A549 (cell line): ENCODE measurements around the gene ITGA7. TPM values are rescaled to one million over a fixed set of nuclear protein-coding genes. Genes with fewer than 3 reads are reported as not detected.

Experiments used
- ATOH8 ChIP-seq: fragments of 250-450 bp; sonication (Bioruptor Pico); IDR thresholded peaks from 2 replicates; pipeline ENCODE4 v1.5.0; 2020; ENCODE audit warnings: low read depth, mild to moderate bottlenecking, moderate library complexity
- BCL3 ChIP-seq: fragments of >200 bp; sonication (Bioruptor Twin); formaldehyde crosslinking; IDR thresholded peaks from 3 replicates; pipeline ENCODE4 v1.6.1; 2016
- CBX8 ChIP-seq: fragments of 200-600 bp; sonication (generic); IDR thresholded peaks from 2 replicates; pipeline ENCODE4 v1.6.1; 2016
- CHD2 ChIP-seq: fragments of 150-350 bp; IDR thresholded peaks from 2 replicates; pipeline ENCODE4 v1.6.1; 2014; ENCODE audit warnings: low read length; ENCODE audit not compliant: partially characterized antibody
- CHD4 ChIP-seq: fragments of 200-600 bp; sonication (generic); IDR thresholded peaks from 2 replicates; pipeline ENCODE4 v1.6.1; 2016; ENCODE audit warnings: antibody characterized with exemption, mild to moderate bottlenecking, borderline replicate concordance
- CTCF ChIP-seq: fragments of >200 bp; sonication (Bioruptor Twin); formaldehyde crosslinking; IDR thresholded peaks from 3 replicates; pipeline ENCODE4 v1.5.1; 2016
- ELK1 ChIP-seq: fragments of 150-350 bp; IDR thresholded peaks from 2 replicates; pipeline ENCODE4 v1.6.1; 2014; ENCODE audit warnings: low read depth, mild to moderate bottlenecking, low read length
- EP300 ChIP-seq, 2 experiments: fragments of >200 bp; sonication (Bioruptor Twin); formaldehyde crosslinking; IDR thresholded peaks; 2 replicates in 1 of 2; 3 replicates in 1 of 2; pipeline ENCODE4 v1.6.1; 2016 to 2017
- ESRRA ChIP-seq: fragments of 150-350 bp; IDR thresholded peaks from 2 replicates; pipeline ENCODE4 v1.6.1; 2014; ENCODE audit warnings: mild to moderate bottlenecking, low read length, borderline replicate concordance
- FOXS1 ChIP-seq: fragments of 250-450 bp; sonication (Bioruptor Pico); IDR thresholded peaks from 2 replicates; pipeline ENCODE4 v1.5.0; 2020; ENCODE audit warnings: mild to moderate bottlenecking, moderate library complexity
- GATA3 ChIP-seq: IDR thresholded peaks from 2 replicates; pipeline ENCODE4 v1.6.1; 2012; ENCODE audit warnings: borderline replicate concordance
- HOXA7 ChIP-seq: fragments of 250-450 bp; sonication (Bioruptor Pico); IDR thresholded peaks from 2 replicates; pipeline ENCODE4 v1.5.0; 2020; ENCODE audit warnings: mild to moderate bottlenecking, moderate library complexity
- JUNB ChIP-seq: fragments of >200 bp; sonication (Bioruptor Twin); formaldehyde crosslinking; IDR thresholded peaks from 2 replicates; pipeline ENCODE4 v1.6.1; 2016
- KDM5A ChIP-seq: fragments of 200-600 bp; sonication (generic); IDR thresholded peaks from 2 replicates; pipeline ENCODE4 v1.6.1; 2016; ENCODE audit warnings: antibody characterized with exemption, mild to moderate bottlenecking
- MAX ChIP-seq: IDR thresholded peaks from 2 replicates; pipeline ENCODE4 v1.6.1; 2012
- NPAS2 ChIP-seq: fragments of 250-450 bp; sonication (Bioruptor Pico); IDR thresholded peaks from 2 replicates; pipeline ENCODE4 v1.8.0; 2022; ENCODE audit warnings: mild to moderate bottlenecking, moderate library complexity, borderline replicate concordance
- POLR2AphosphoS2 ChIP-seq: conservative IDR thresholded peaks from 2 replicates; pipeline ENCODE4 v1.6.1; 2012; ENCODE audit warnings: low read length, improper control_type of control experiment, inconsistent platforms
- RAD21 ChIP-seq, 2 experiments: fragments of >200 bp in 1 of 2; sonication (Bioruptor Twin) in 1 of 2; formaldehyde crosslinking in 1 of 2; IDR thresholded peaks in 1 of 2; conservative IDR thresholded peaks in 1 of 2; 2 replicates in 1 of 2; 3 replicates in 1 of 2; pipeline ENCODE4 v1.6.1; 2012 to 2018; ENCODE audit warnings: inconsistent platforms in 1 of 2
- RCOR1 ChIP-seq: fragments of 150-350 bp; IDR thresholded peaks from 2 replicates; pipeline ENCODE4 v1.6.1; 2014; ENCODE audit warnings: antibody characterized with exemption, low read length, low read depth
- RFX5 ChIP-seq: fragments of 450-650 bp; IDR thresholded peaks from 2 replicates; pipeline ENCODE4 v1.7.1; 2014; ENCODE audit warnings: antibody characterized with exemption, mild to moderate bottlenecking, moderate library complexity
- RNF2 ChIP-seq: fragments of 200-600 bp; sonication (generic); IDR thresholded peaks from 2 replicates; pipeline ENCODE4 v1.6.1; 2016; ENCODE audit warnings: low read depth, mild to moderate bottlenecking, antibody characterized with exemption, moderate library complexity, borderline replicate concordance
- SMC3 ChIP-seq: fragments of >200 bp; sonication (Bioruptor Twin); formaldehyde crosslinking; IDR thresholded peaks from 3 replicates; pipeline ENCODE4 v1.6.1; 2018; ENCODE audit warnings: inconsistent platforms
- SREBF2 ChIP-seq: fragments of 450-650 bp; IDR thresholded peaks from 2 replicates; pipeline ENCODE4 v1.6.1; 2014; ENCODE audit warnings: mild to moderate bottlenecking, moderate library complexity
- TFCP2L1 ChIP-seq: fragments of 250-450 bp; sonication (Bioruptor Pico); IDR thresholded peaks from 2 replicates; pipeline ENCODE4 v1.5.0; 2021; ENCODE audit warnings: mild to moderate bottlenecking
- TP53 ChIP-seq: fragments of 250-450 bp; sonication (Bioruptor Pico); IDR thresholded peaks from 2 replicates; pipeline ENCODE4 v1.5.0; 2021; ENCODE audit warnings: mild to moderate bottlenecking, moderate library complexity
- USF2 ChIP-seq: fragments of 450-650 bp; IDR thresholded peaks from 2 replicates; pipeline ENCODE4 v1.6.1; 2014; ENCODE audit warnings: antibody characterized with exemption
- ZC3H11A ChIP-seq: fragments of 450-650 bp; IDR thresholded peaks from 2 replicates; pipeline ENCODE4 v1.6.1; 2014; ENCODE audit warnings: antibody characterized with exemption, mild to moderate bottlenecking
- ZSCAN20 ChIP-seq: fragments of 250-450 bp; sonication (Bioruptor Pico); IDR thresholded peaks from 2 replicates; pipeline ENCODE4 v1.8.0; 2022; ENCODE audit warnings: mild to moderate bottlenecking, moderate library complexity
- polyA plus RNA-seq, 4 experiments: library from polyadenylated mRNA; depleted of rRNA in 3 of 4; stranded (reverse); fragments of >200 nt; fragmentation: RNase III in 1 of 4; extraction: RNeasy Plus Mini Kit Qiagen cat#74134 plus additional on column Dnase treatment in 1 of 4; gene quantifications; 2 replicates in 3 of 4; 3 replicates in 1 of 4; pipeline ENCODE4 v1.2.3, GENCODE V29; 2011 to 2017
- TF ChIP-seq, protein P1 (sequence below): IDR thresholded peaks from 2 replicates; pipeline ENCODE4 v1.6.1; 2012; ENCODE audit warnings: low read depth, borderline replicate concordance
- TF ChIP-seq, protein P2 (sequence below): fragments of 200-600 bp; sonication (generic); IDR thresholded peaks from 2 replicates; pipeline ENCODE4 v1.6.1; 2016; ENCODE audit warnings: antibody characterized with exemption, mild to moderate bottlenecking, moderate library complexity
- TF ChIP-seq, protein P3 (sequence below): fragments of >200 bp; sonication (Bioruptor Twin); formaldehyde crosslinking; IDR thresholded peaks from 2 replicates; pipeline ENCODE4 v1.6.1; 2016

ITGA7 gene
- polyA plus RNA-seq, 2 of the 4 experiments (the other 2 are of a cell fraction): 1.4 to 1.9 TPM

GRCh38 chr12:55728939-55729818, 21.5 kb upstream of the ITGA7 start, which contains the start of gene CD63 (continued):
- TF ChIP-seq BCL3: no peak; the same call in 2 of the 3 replicates
- no peak for TF ChIP-seq KDM5A
- no peak for TF ChIP-seq SREBF2
- 0 out of 2 replicates have a peak, but pooled peaks have one; percentile 56 for TF ChIP-seq TFCP2L1
- TF ChIP-seq, protein P1, sequence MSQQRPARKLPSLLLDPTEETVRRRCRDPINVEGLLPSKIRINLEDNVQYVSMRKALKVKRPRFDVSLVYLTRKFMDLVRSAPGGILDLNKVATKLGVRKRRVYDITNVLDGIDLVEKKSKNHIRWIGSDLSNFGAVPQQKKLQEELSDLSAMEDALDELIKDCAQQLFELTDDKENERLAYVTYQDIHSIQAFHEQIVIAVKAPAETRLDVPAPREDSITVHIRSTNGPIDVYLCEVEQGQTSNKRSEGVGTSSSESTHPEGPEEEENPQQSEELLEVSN: peak; percentile 61
- no peak for TF ChIP-seq TP53 (CRISPR knock-in tag)
- peak; percentile 71 for TF ChIP-seq GATA3
- TF ChIP-seq ATOH8 (CRISPR knock-in tag): no peak
- no peak for TF ChIP-seq POLR2AphosphoS2
- no peak for TF ChIP-seq RAD21 (conservative IDR thresholded peaks at IDR 0.05 in 1 of 2, IDR thresholded peaks at IDR 0.05 in 1 of 2)
- no peak for TF ChIP-seq RNF2
- no peak for TF ChIP-seq ESRRA
- TF ChIP-seq MAX: peak; percentile 96
- TF ChIP-seq JUNB: no peak
- TF ChIP-seq, protein P2, sequence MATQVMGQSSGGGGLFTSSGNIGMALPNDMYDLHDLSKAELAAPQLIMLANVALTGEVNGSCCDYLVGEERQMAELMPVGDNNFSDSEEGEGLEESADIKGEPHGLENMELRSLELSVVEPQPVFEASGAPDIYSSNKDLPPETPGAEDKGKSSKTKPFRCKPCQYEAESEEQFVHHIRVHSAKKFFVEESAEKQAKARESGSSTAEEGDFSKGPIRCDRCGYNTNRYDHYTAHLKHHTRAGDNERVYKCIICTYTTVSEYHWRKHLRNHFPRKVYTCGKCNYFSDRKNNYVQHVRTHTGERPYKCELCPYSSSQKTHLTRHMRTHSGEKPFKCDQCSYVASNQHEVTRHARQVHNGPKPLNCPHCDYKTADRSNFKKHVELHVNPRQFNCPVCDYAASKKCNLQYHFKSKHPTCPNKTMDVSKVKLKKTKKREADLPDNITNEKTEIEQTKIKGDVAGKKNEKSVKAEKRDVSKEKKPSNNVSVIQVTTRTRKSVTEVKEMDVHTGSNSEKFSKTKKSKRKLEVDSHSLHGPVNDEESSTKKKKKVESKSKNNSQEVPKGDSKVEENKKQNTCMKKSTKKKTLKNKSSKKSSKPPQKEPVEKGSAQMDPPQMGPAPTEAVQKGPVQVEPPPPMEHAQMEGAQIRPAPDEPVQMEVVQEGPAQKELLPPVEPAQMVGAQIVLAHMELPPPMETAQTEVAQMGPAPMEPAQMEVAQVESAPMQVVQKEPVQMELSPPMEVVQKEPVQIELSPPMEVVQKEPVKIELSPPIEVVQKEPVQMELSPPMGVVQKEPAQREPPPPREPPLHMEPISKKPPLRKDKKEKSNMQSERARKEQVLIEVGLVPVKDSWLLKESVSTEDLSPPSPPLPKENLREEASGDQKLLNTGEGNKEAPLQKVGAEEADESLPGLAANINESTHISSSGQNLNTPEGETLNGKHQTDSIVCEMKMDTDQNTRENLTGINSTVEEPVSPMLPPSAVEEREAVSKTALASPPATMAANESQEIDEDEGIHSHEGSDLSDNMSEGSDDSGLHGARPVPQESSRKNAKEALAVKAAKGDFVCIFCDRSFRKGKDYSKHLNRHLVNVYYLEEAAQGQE: no peak
- TF ChIP-seq EP300 (IDR thresholded peaks at IDR 0.05): peak in 1 of 2 experiments; percentile 26; a peak in 1 of 5 replicates
- TF ChIP-seq CHD4: no peak
- no peak for TF ChIP-seq FOXS1 (CRISPR knock-in tag)
- TF ChIP-seq, protein P3, sequence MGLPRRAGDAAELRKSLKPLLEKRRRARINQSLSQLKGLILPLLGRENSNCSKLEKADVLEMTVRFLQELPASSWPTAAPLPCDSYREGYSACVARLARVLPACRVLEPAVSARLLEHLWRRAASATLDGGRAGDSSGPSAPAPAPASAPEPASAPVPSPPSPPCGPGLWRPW: no peak
- no peak for TF ChIP-seq RFX5
- no peak for TF ChIP-seq CHD2
- TF ChIP-seq USF2: peak; percentile 90
- no peak for TF ChIP-seq HOXA7
- no peak for TF ChIP-seq ZC3H11A
- no peak for TF ChIP-seq RCOR1
- TF ChIP-seq ZSCAN20 (CRISPR knock-in tag): no peak
- no peak for TF ChIP-seq CTCF
- no peak for TF ChIP-seq SMC3
- TF ChIP-seq NPAS2 (CRISPR knock-in tag): no peak
- no peak for TF ChIP-seq CBX8
- no peak for TF ChIP-seq ELK1
